Mesothelial cell of epicardium (in vitro differentiated cells): ENCODE results near the gene ANXA11. TPM values are rescaled to one million over a fixed set of nuclear protein-coding genes. Genes with fewer than 3 reads are reported as not detected.
A peak's percentile ranks its signal among the peaks of the same experiment; 100 is the strongest.

Source experiments
- DNase-seq, 2 experiments: peaks; one replicate each; pipeline ENCODE4 v3.0.0; 2021; ENCODE audit warnings: low spot score in 2 of 2; ENCODE audit not compliant: unreplicated experiment in 2 of 2
- H3K27ac Mint-ChIP-seq: 2 replicates; pipeline ENCODE4 v1.8.0; 2021; ENCODE audit warnings: mixed read lengths
- H3K27me3 Mint-ChIP-seq: 2 replicates; pipeline ENCODE4 v1.8.0; 2021; ENCODE audit warnings: low read depth, mixed read lengths
- H3K36me3 Mint-ChIP-seq: 2 replicates; pipeline ENCODE4 v1.8.0; 2021; ENCODE audit warnings: mixed read lengths
- H3K4me1 Mint-ChIP-seq: 2 replicates; pipeline ENCODE4 v1.8.0; 2021; ENCODE audit warnings: mixed read lengths
- H3K4me3 Mint-ChIP-seq: 2 replicates; pipeline ENCODE4 v1.8.0; 2021; ENCODE audit warnings: mild to moderate bottlenecking, moderate library complexity, mixed read lengths
- H3K9me3 Mint-ChIP-seq: 2 replicates; pipeline ENCODE4 v1.8.0; 2021; ENCODE audit warnings: mixed read lengths
- total RNA-seq: library from RNA; stranded (reverse); gene quantifications from 3 replicates; pipeline ENCODE4 v1.2.1, GENCODE V29; 2021
- TF ChIP-seq, protein P1 (sequence below): fragments of 200-600 bp; sonication (generic); IDR thresholded peaks from one replicate; pipeline ENCODE4 v1.5.0; 2021; ENCODE audit warnings: antibody characterized with exemption; ENCODE audit not compliant: unreplicated experiment

Gene ANXA11
- total RNA-seq, 1 donor from 2014 or later = 226 TPM

DNA sequence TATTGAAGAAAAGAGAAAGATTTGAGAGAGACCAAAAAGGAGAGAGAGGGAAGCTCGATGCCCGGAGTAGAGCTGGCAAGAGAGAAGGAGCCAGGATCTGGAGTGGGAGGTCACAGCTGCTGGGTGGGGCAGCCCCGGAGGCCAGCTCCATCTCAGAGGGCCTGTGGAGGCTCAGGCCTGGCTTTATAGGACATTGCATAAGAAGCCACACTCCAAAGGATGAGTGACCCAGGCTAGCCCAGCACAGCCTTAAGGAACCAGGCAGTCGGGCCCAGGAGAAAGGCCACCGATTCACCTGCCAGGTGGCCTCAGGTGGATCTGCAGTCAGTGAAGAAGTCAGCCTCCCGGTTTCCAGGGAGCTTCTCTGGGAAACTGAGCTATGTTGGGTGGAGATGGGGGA is 72.1 kb downstream of the ANXA11 start:
- no peak for DNase-seq
- Mint-ChIP-seq H3K36me3 (no peaks in the 10 kb centered on the region), H3K4me1 (peaks cover 30% of the 10 kb centered on the region), H3K27me3 (peaks cover 13% of the 10 kb centered on the region), H3K9me3 (no peaks in the 10 kb centered on the region), H3K4me3 (peak overlapping the region; percentile 80), H3K27ac (peak overlapping the region; percentile 90)
- TF ChIP-seq, protein P1, sequence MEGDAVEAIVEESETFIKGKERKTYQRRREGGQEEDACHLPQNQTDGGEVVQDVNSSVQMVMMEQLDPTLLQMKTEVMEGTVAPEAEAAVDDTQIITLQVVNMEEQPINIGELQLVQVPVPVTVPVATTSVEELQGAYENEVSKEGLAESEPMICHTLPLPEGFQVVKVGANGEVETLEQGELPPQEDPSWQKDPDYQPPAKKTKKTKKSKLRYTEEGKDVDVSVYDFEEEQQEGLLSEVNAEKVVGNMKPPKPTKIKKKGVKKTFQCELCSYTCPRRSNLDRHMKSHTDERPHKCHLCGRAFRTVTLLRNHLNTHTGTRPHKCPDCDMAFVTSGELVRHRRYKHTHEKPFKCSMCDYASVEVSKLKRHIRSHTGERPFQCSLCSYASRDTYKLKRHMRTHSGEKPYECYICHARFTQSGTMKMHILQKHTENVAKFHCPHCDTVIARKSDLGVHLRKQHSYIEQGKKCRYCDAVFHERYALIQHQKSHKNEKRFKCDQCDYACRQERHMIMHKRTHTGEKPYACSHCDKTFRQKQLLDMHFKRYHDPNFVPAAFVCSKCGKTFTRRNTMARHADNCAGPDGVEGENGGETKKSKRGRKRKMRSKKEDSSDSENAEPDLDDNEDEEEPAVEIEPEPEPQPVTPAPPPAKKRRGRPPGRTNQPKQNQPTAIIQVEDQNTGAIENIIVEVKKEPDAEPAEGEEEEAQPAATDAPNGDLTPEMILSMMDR = no peak

DNA sequence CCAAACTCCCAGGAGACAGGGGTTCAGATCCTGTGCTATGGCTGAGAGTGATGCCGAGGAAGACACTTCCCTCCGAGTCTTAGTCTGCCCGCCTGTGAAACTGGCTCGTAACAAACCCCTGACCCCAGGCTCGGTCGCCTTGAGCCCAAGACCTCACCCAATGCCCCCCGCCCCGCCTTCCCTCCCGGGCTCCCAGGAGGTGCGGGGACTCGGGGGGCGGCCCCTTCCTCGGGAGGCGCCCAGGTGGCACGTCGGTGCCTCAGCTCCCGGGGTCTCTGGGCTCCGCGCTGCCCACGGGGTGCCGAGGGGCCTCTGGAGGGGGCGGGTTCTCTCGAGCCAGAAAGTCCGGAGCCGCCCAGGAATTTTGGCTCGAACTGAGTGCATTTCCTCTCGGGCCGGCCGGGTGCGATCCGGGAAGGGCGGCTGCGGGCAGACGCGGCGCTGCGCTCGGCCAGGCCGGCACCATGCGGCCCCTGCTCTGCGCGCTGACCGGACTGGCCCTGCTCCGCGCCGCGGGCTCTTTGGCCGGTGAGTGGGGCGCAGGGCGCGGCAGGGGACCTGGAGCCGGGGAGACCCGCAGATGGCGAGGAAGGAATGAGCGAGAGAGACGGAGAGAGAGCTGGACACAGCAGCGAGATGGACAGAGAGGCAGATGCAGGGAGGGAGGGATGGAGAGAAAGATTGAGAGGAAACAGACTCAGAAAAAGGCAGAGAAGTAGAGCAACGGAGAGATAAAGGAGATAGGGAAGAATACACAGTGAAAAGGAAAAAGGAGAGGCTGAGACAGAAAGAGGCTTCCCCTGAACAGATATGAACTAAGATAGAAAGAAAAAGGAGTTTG is 72.8 kb downstream of the ANXA11 start, which contains the start of gene PLAC9:
Gene PLAC9, plus strand, starts transcription at position 432 of the 841 bp plus-strand sequence. Its CDS starts 33 bp downstream, at position 465.
- Mint-ChIP-seq H3K4me1 (peaks cover 26% of the 10 kb centered on the region), H3K4me3 (peak within 1 kb of the TSS; percentile 80), H3K27me3 (peaks cover 13% of the 10 kb centered on the region), H3K9me3 (no peaks in the 10 kb centered on the region), H3K27ac (peak within 1 kb of the TSS; percentile 90), H3K36me3 (no peaks in the 10 kb centered on the region)
- TF ChIP-seq, protein P1 = no peak
- peak in 1 of 2 experiments; percentile 57 for DNase-seq

DNA sequence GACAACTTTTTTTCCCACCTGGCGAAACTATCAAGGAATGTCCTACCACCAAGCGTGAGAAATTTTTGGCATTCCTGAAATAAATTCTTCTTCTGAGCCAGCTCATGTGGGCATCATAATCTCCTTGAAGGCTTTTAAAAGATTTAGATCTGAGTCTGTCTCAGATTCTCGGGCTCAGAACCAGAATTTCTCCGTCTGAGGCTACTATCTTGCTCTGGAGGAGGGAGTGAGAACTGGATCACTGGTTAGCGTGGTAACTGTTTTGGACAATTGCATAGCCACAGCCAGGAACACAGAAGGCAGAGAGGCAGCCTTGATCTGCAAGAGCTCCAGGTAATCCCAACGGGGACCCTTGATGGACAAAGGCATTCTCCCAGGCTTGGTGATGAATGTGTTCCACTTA is 73.8 kb downstream of the ANXA11 start:
- peaks cover 13% of the 10 kb centered on the region for H3K27me3 Mint-ChIP-seq
- no peak overlapping the region for H3K27ac Mint-ChIP-seq
- no peaks in the 10 kb centered on the region for H3K36me3 Mint-ChIP-seq
- H3K4me3 Mint-ChIP-seq = peak overlapping the region; percentile 57
- DNase-seq = no peak
- TF ChIP-seq, protein P1 = no peak
- peaks cover 22% of the 10 kb centered on the region for H3K4me1 Mint-ChIP-seq
- no peaks in the 10 kb centered on the region for H3K9me3 Mint-ChIP-seq

DNA sequence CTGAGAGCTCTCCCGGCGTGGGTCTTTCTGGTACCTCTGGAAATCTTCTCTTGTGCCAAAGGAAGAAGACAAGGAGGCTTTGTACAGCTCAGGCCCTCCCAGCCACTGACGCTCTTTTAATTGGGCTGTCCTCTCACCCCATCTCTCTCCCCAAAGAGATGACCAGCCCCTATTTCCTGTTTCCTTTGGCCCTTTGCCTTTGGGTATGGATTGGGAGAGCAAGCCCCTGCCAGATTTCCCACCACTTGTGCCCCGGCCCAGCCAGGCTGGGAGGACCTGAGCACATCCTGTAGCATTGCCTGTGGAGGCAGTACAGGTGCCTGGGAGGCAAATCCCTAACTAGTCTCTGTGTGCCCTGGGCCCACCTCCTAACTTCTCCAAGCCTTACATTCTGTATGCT is 78.5 kb downstream of the ANXA11 start:
- H3K27me3 Mint-ChIP-seq = peaks cover 4% of the 10 kb centered on the region
- H3K27ac Mint-ChIP-seq = no peak overlapping the region
- TF ChIP-seq, protein P1 = no peak
- no peaks in the 10 kb centered on the region for H3K9me3 Mint-ChIP-seq
- no peak for DNase-seq
- no peaks in the 10 kb centered on the region for H3K36me3 Mint-ChIP-seq
- peaks cover 5% of the 10 kb centered on the region for H3K4me1 Mint-ChIP-seq
- no peak overlapping the region for H3K4me3 Mint-ChIP-seq

DNA sequence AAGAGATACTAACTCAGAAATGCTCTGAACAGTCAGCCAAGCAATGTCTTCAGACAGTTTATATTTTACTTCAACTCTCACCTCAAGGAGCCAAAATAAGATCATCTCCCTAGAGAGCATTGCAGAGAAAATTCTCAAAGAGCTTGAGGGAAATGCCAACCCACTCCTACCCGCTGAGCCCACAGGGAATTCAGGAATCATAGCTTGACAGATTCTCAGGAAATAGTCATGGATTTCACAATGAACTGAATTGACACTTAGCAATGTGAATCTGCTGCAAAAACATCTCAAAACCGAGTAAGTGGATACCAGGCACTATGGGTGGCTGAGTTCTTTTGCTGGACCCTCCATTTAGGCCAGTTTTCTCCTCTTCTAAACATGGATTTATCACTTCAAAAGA is 82.6 kb downstream of the ANXA11 start:
- H3K27me3 Mint-ChIP-seq = no peaks in the 10 kb centered on the region
- H3K9me3 Mint-ChIP-seq = peaks cover 5% of the 10 kb centered on the region
- no peak overlapping the region for H3K27ac Mint-ChIP-seq

More for the DNA sequence above, 82.6 kb downstream of the ANXA11 start:
- TF ChIP-seq, protein P1 = no peak
- no peak overlapping the region for H3K4me3 Mint-ChIP-seq
- no peak for DNase-seq
- H3K36me3 Mint-ChIP-seq = no peaks in the 10 kb centered on the region
- H3K4me1 Mint-ChIP-seq = no peaks in the 10 kb centered on the region
